ENCODE results near the gene KMT2C.

DNA sequence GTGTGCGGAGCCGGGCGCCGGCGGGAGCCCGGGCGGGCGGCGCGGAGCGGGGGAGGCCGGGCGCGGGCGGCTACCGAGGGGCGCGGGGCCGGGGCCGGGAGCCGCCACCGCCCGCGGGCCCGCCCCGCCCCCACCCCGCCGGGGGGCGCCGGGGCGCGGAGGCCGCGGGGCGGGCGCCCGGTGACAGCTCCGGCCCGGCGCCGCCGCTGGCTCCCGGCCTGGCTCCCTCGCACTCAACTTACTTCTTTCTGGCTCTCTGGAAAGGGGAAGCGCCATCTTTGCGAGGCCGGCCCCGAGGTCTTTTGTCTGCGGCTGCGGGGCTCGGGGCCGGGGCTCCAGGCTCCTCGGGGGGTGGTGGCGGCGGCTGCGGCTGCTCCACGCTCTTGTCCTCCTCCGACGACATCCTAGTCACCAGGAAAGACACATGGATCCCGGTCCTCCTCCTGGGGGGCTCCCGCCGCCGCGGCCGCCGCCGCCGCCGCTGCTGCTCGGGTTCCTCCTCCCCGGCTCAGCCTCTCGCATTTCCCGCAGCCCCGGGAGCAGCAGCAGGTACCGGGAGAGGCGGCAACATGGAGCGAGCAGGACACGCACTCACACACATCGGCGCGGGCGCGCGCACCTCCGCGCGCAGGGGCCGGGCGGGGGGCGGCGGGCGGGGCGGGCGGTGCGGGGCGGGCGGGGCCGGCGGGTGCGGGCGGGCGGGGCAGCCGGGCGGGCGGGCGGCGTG, at the start of gene KMT2C:
- no peak for TF ChIP-seq CTCF (IDR thresholded peaks at IDR 0.05; ENCODE audit: poor library complexity, severe bottlenecking)
- no peak for TF ChIP-seq RAD21 (conservative IDR thresholded peaks at IDR 0.05)
- peak; percentile 85 for TF ChIP-seq POLR2AphosphoS5 (IDR thresholded peaks at IDR 0.05)
- no peak for TF ChIP-seq EZH2 (IDR thresholded peaks at IDR 0.05; ENCODE audit: borderline replicate concordance, insufficient read depth, low read length, poor library complexity, severe bottlenecking)
- TF ChIP-seq, protein P1, sequence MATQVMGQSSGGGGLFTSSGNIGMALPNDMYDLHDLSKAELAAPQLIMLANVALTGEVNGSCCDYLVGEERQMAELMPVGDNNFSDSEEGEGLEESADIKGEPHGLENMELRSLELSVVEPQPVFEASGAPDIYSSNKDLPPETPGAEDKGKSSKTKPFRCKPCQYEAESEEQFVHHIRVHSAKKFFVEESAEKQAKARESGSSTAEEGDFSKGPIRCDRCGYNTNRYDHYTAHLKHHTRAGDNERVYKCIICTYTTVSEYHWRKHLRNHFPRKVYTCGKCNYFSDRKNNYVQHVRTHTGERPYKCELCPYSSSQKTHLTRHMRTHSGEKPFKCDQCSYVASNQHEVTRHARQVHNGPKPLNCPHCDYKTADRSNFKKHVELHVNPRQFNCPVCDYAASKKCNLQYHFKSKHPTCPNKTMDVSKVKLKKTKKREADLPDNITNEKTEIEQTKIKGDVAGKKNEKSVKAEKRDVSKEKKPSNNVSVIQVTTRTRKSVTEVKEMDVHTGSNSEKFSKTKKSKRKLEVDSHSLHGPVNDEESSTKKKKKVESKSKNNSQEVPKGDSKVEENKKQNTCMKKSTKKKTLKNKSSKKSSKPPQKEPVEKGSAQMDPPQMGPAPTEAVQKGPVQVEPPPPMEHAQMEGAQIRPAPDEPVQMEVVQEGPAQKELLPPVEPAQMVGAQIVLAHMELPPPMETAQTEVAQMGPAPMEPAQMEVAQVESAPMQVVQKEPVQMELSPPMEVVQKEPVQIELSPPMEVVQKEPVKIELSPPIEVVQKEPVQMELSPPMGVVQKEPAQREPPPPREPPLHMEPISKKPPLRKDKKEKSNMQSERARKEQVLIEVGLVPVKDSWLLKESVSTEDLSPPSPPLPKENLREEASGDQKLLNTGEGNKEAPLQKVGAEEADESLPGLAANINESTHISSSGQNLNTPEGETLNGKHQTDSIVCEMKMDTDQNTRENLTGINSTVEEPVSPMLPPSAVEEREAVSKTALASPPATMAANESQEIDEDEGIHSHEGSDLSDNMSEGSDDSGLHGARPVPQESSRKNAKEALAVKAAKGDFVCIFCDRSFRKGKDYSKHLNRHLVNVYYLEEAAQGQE (IDR thresholded peaks at IDR 0.05; ENCODE audit: borderline replicate concordance), result no peak
- no peak for TF ChIP-seq SMC3 (conservative IDR thresholded peaks at IDR 0.05; ENCODE audit: poor library complexity)
- no peak for TF ChIP-seq EP300 (conservative IDR thresholded peaks at IDR 0.05; ENCODE audit: poor library complexity, severe bottlenecking)
- TF ChIP-seq MXI1 (conservative IDR thresholded peaks at IDR 0.05; ENCODE audit: poor library complexity, severe bottlenecking), result peak; percentile 65
